ENCODE results near the gene MYRIP. TPM values are rescaled to one million over a fixed set of nuclear protein-coding genes. Genes with fewer than 3 reads are reported as not detected.

MYRIP gene
- total and polyA plus RNA-seq, 12 donors = 0.45 to 2.7 (median 1.3) TPM

- ATAC-seq (no peak), DNase-seq (no peak)
- 24 to 41% methylated on average over 1 of the region's 1 CpG for WGBS, 2 donors
- peaks cover 0 to 5% (median 0%) of the 10 kb centered on the region in 7 donors for H3K27me3 ChIP-seq
- no peaks in the 10 kb centered on the region for H3K36me3 ChIP-seq
- H3K27ac ChIP-seq = no peak overlapping the region
- H3K4me1 ChIP-seq = no peaks in the 10 kb centered on the region
- H3K4me3 ChIP-seq = no peak overlapping the region
- intact Hi-C loops (cut with DNase I) = no loop called here
- peaks cover 0 to 4% (median 0%) of the 10 kb centered on the region in 11 donors for H3K9me3 ChIP-seq
- no peak for TF ChIP-seq CTCF (IDR thresholded peaks at IDR 0.05)
These were observed 234.0 kb downstream of the MYRIP start for GRCh38 chr3:40043444-40043755.

GRCh38 chr3:40044487-40044886 lies 235.1 kb downstream of the MYRIP start:
- TF ChIP-seq CTCF (IDR thresholded peaks at IDR 0.05) = no peak
- DNase-seq (no peak), ATAC-seq (no peak)
- no peak overlapping the region for H3K4me3 ChIP-seq
- no peaks in the 10 kb centered on the region for H3K4me1 ChIP-seq
- intact Hi-C loops (cut with DNase I) = no loop called here
- WGBS, 2 donors = 89 to 90% methylated on average over 5 of the region's 5 CpGs
- peaks cover 0 to 6% (median 0%) of the 10 kb centered on the region in 11 donors for H3K9me3 ChIP-seq
- H3K27ac ChIP-seq = no peak overlapping the region
- no peaks in the 10 kb centered on the region for H3K36me3 ChIP-seq
- peaks cover 0 to 5% (median 0%) of the 10 kb centered on the region in 7 donors for H3K27me3 ChIP-seq

GRCh38 chr3:40045051-40045450 lies 235.6 kb downstream of the MYRIP start:
- TF ChIP-seq CTCF (IDR thresholded peaks at IDR 0.05) = no peak
- peaks cover 0 to 5% (median 0%) of the 10 kb centered on the region in 7 donors for H3K27me3 ChIP-seq
- ATAC-seq = no peak
- DNase-seq = no peak
- WGBS, 2 donors = 69 to 83% methylated on average over 2 of the region's 2 CpGs
- no peaks in the 10 kb centered on the region for H3K4me1 ChIP-seq
- H3K36me3 ChIP-seq = no peaks in the 10 kb centered on the region
- no peak overlapping the region for H3K27ac ChIP-seq
- peaks cover 0 to 9% (median 1%) of the 10 kb centered on the region in 11 donors for H3K9me3 ChIP-seq
- H3K4me3 ChIP-seq = no peak overlapping the region
- intact Hi-C loops (cut with DNase I) = no loop called here

GRCh38 chr3:40046149-40046548 lies 236.7 kb downstream of the MYRIP start:
- TF ChIP-seq CTCF (IDR thresholded peaks at IDR 0.05) = no peak
- no peak overlapping the region for H3K4me3 ChIP-seq
- DNase-seq = no peak
- peaks cover 0 to 19% (median 5%) of the 10 kb centered on the region in 11 donors for H3K9me3 ChIP-seq
- H3K4me1 ChIP-seq = no peaks in the 10 kb centered on the region
- H3K36me3 ChIP-seq = no peaks in the 10 kb centered on the region
- H3K27ac ChIP-seq = no peak overlapping the region
- WGBS, 2 donors = 96 to 97% methylated on average over 4 of the region's 4 CpGs
- intact Hi-C loops (cut with DNase I) = no loop called here
- ATAC-seq = no peak
- H3K27me3 ChIP-seq = peaks cover 0 to 5% (median 0%) of the 10 kb centered on the region in 7 donors

Data from heart right ventricle (tissue), 16 donors.